Erythroblast (primary cell): Measurements from ENCODE around the gene RBPJ.

Source experiments
- GATA1 ChIP-seq: IDR thresholded peaks from 2 replicates; pipeline ENCODE4 v1.6.1; 2011; ENCODE audit warnings: low read depth, mild to moderate bottlenecking, control low read depth, low read length, moderate library complexity
- POLR2A ChIP-seq: IDR thresholded peaks from 2 replicates; pipeline ENCODE4 v1.6.1; 2011; ENCODE audit warnings: mild to moderate bottlenecking, low read length

GRCh38 chr4:26474551-26474950 is 153.7 kb downstream of the RBPJ start:
- no peak for TF ChIP-seq POLR2A
- no peak for TF ChIP-seq GATA1
